MM.1S (cell line): Measurements from ENCODE around the gene TMPRSS3.

Experiments used
- DNase-seq: peaks from one replicate; pipeline ENCODE4 v3.0.0-alpha.2; 2015
- H2AFZ ChIP-seq: fragments of 300-600 bp; sonication (generic); 2 replicates; pipeline ENCODE4 v1.6.0; 2016; ENCODE audit warnings: antibody characterized with exemption, low read length
- H3F3A ChIP-seq: fragments of 300-600 bp; sonication (generic); 2 replicates; pipeline ENCODE4 v1.6.1; 2016; ENCODE audit warnings: mild to moderate bottlenecking, antibody characterized with exemption, low read length, moderate library complexity, mixed read lengths; ENCODE audit not compliant: insufficient read depth
- H3K27ac ChIP-seq: fragments of 300-600 bp; sonication (generic); 2 replicates; pipeline ENCODE4 v1.5.1; 2016; ENCODE audit warnings: mild to moderate bottlenecking, low read length
- H3K27me3 ChIP-seq: fragments of 300-600 bp; sonication (generic); replicated peaks from 2 replicates; pipeline ENCODE4 v1.6.0; 2016; ENCODE audit warnings: low read length; ENCODE audit not compliant: insufficient read depth
- H3K36me3 ChIP-seq: fragments of 300-600 bp; sonication (generic); replicated peaks from 2 replicates; pipeline ENCODE4 v1.6.1; 2016; ENCODE audit warnings: mild to moderate bottlenecking, low read length, mixed read lengths; ENCODE audit not compliant: insufficient read depth
- H3K4me1 ChIP-seq: fragments of 300-600 bp; sonication (generic); 2 replicates; pipeline ENCODE4 v1.6.1; 2016; ENCODE audit warnings: low read length, mixed read lengths
- H3K4me2 ChIP-seq: fragments of 300-600 bp; sonication (generic); 2 replicates; pipeline ENCODE4 v1.6.0; 2016; ENCODE audit warnings: low read depth, low read length
- H3K4me3 ChIP-seq: fragments of 300-600 bp; sonication (generic); 2 replicates; pipeline ENCODE4 v1.5.1; 2016; ENCODE audit warnings: low read length, mixed read lengths
- H3K79me2 ChIP-seq: fragments of 300-600 bp; sonication (generic); 2 replicates; pipeline ENCODE4 v1.6.1; 2016; ENCODE audit warnings: mixed run types, low read length, mixed read lengths
- H3K9ac ChIP-seq: fragments of 300-600 bp; sonication (generic); 2 replicates; pipeline ENCODE4 v1.6.1; 2016; ENCODE audit warnings: low read length, mixed read lengths
- H3K9me2 ChIP-seq: fragments of 300-600 bp; sonication (generic); replicated peaks from 2 replicates; pipeline ENCODE4 v1.6.1; 2016; ENCODE audit warnings: mild to moderate bottlenecking, low read length, mixed read lengths; ENCODE audit not compliant: insufficient read depth
- H3K9me3 ChIP-seq: fragments of 300-600 bp; sonication (generic); replicated peaks from 2 replicates; pipeline ENCODE4 v1.6.1; 2016; ENCODE audit warnings: mild to moderate bottlenecking, low read length, mixed read lengths; ENCODE audit not compliant: insufficient read depth
- H4K20me1 ChIP-seq: fragments of 300-600 bp; sonication (generic); 2 replicates; pipeline ENCODE4 v1.6.1; 2016; ENCODE audit warnings: mild to moderate bottlenecking, low read length, moderate library complexity, mixed read lengths; ENCODE audit not compliant: insufficient read depth
- CTCF ChIP-seq: fragments of 300-600 bp; sonication (generic); IDR thresholded peaks from 2 replicates; pipeline ENCODE4 v1.5.1; 2016; ENCODE audit warnings: antibody characterized with exemption, low read length, mixed read lengths
- EZH2 ChIP-seq: fragments of 300-600 bp; sonication (generic); optimal IDR thresholded peaks from 2 replicates; pipeline ENCODE3; 2017; ENCODE audit warnings: low read depth, mild to moderate bottlenecking, antibody characterized with exemption, low read length, mixed read lengths
- EZH2phosphoT487 ChIP-seq: fragments of 300-600 bp; sonication (generic); IDR thresholded peaks from 2 replicates; pipeline ENCODE4 v1.6.1; 2018; ENCODE audit warnings: antibody characterized with exemption, low read length

TMPRSS3 gene

GRCh38 chr21:42432695-42433094, 36.8 kb upstream of the TMPRSS3 start:
- TF ChIP-seq EZH2phosphoT487 (no peak), CTCF (no peak), EZH2 (no peak)
- no peaks in the 10 kb centered on the region for H3F3A ChIP-seq

DNA sequence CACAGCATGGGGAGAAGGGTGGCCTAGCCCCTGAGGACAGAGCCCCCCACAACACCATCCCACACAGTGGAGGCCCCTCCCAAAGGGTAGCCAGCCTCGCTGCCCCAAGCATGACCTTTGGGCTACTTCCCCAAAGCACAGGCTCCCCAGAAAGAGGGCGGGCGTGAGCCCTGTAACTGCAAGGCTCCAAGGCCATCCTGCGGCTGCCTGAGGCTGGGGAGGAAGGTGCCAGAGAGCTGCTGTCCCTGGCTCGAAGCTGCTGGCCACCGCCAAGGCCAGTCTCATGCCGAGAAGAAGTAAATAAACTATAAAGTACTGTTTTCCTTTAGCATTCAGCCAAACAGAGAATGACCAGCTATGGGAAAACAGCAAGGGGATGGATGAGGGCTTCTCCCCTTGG, 35.3 kb upstream of the TMPRSS3 start:
- H3K4me3 ChIP-seq = no peak overlapping the region
- H3K9me2 ChIP-seq = no peaks in the 10 kb centered on the region
- no peaks in the 10 kb centered on the region for H4K20me1 ChIP-seq
- H3K36me3 ChIP-seq = no peaks in the 10 kb centered on the region
- H3K4me1 ChIP-seq = no peaks in the 10 kb centered on the region
- no peaks in the 10 kb centered on the region for H3F3A ChIP-seq
- no peak overlapping the region for H3K4me2 ChIP-seq
- DNase-seq = no peak
- no peak overlapping the region for H3K9ac ChIP-seq
- H3K9me3 ChIP-seq = no peaks in the 10 kb centered on the region
- H2AFZ ChIP-seq = no peak overlapping the region
- no peak for TF ChIP-seq EZH2phosphoT487
- TF ChIP-seq CTCF = no peak
- TF ChIP-seq EZH2 = no peak
- no peak overlapping the region for H3K27ac ChIP-seq
- H3K79me2 ChIP-seq = no peaks in the 10 kb centered on the region
- peaks cover 100% of the 10 kb centered on the region for H3K27me3 ChIP-seq

More at GRCh38 chr21:42432695-42433094, 36.8 kb upstream of the TMPRSS3 start:
- Histone ChIP-seq H4K20me1 (no peaks in the 10 kb centered on the region), H3K27me3 (peaks cover 100% of the 10 kb centered on the region), H3K4me1 (no peaks in the 10 kb centered on the region), H3K4me2 (no peak overlapping the region), H3K27ac (no peak overlapping the region), H3K9me3 (no peaks in the 10 kb centered on the region), H2AFZ (no peak overlapping the region), H3K36me3 (no peaks in the 10 kb centered on the region), H3K9me2 (no peaks in the 10 kb centered on the region), H3K79me2 (no peaks in the 10 kb centered on the region), H3K9ac (no peak overlapping the region), H3K4me3 (no peak overlapping the region)
- no peak for DNase-seq

GRCh38 chr21:42430521-42430920, 34.7 kb upstream of the TMPRSS3 start:
- TF ChIP-seq CTCF (no peak), EZH2phosphoT487 (no peak), EZH2 (no peak)
- Histone ChIP-seq H3K9me2 (no peaks in the 10 kb centered on the region), H3K79me2 (no peaks in the 10 kb centered on the region), H3K9ac (no peak overlapping the region), H3F3A (no peaks in the 10 kb centered on the region), H4K20me1 (no peaks in the 10 kb centered on the region), H3K4me2 (no peak overlapping the region), H3K4me3 (no peak overlapping the region), H3K9me3 (no peaks in the 10 kb centered on the region), H3K27ac (no peak overlapping the region), H3K27me3 (peaks cover 100% of the 10 kb centered on the region), H2AFZ (no peak overlapping the region), H3K4me1 (no peaks in the 10 kb centered on the region), H3K36me3 (no peaks in the 10 kb centered on the region)
- no peak for DNase-seq
